Spleen (tissue), 11 donors: ENCODE data around the gene VRK1. TPM values are rescaled to one million over a fixed set of nuclear protein-coding genes. Genes with fewer than 3 reads are reported as not detected.

ENCODE experiments used
- DNase-seq: peaks from one replicate; pipeline ENCODE4 v3.0.0-alpha.2; 2020
- H3K27ac ChIP-seq, 8 donors: fragments of 200-600 bp; sonication (generic) in 7 of 8; 1 replicate in 4 of 8; 2 replicates in 4 of 8; pipeline versions ENCODE4 v1.5.0 to v1.8.0; 2016 to 2021; ENCODE audit warnings: inconsistent platforms in 4 of 8, mild to moderate bottlenecking in 4 of 8, moderate library complexity in 1 of 8
- H3K27me3 ChIP-seq, 7 donors: fragments of 200-600 bp; sonication (generic) in 6 of 7; replicated peaks in 1 of 7; 1 replicate in 4 of 7; 2 replicates in 3 of 7; pipeline versions ENCODE4 v1.5.0 to v1.8.0; 2016 to 2021; ENCODE audit warnings: inconsistent platforms in 3 of 7, mild to moderate bottlenecking in 1 of 7
- H3K36me3 ChIP-seq, 6 donors: fragments of 200-600 bp; sonication (generic) in 5 of 6; 1 replicate in 4 of 6; 2 replicates in 2 of 6; pipeline versions ENCODE4 v1.5.0 to v1.8.0; 2016 to 2021; ENCODE audit warnings: inconsistent platforms in 2 of 6
- H3K4me1 ChIP-seq, 6 donors: fragments of 200-600 bp; sonication (generic) in 5 of 6; 1 replicate in 3 of 6; 2 replicates in 3 of 6; pipeline versions ENCODE4 v1.5.0 to v1.8.0; 2016 to 2021; ENCODE audit warnings: inconsistent platforms in 3 of 6
- H3K4me3 ChIP-seq, 8 donors: fragments of 200-600 bp; sonication (generic) in 7 of 8; 1 replicate in 4 of 8; 2 replicates in 4 of 8; pipeline versions ENCODE4 v1.5.0 to v1.8.0; 2016 to 2021; ENCODE audit warnings: inconsistent platforms in 4 of 8, mild to moderate bottlenecking in 4 of 8, moderate library complexity in 2 of 8
- H3K9me3 ChIP-seq, 8 donors: fragments of 200-600 bp; sonication (generic) in 7 of 8; 1 replicate in 4 of 8; 2 replicates in 4 of 8; pipeline versions ENCODE4 v1.5.0 to v1.8.0; 2016 to 2021; ENCODE audit warnings: inconsistent platforms in 4 of 8
- CTCF ChIP-seq, 11 experiments: fragments of 200-600 bp in 7 of 11; fragments of 450-650 bp in 4 of 11; sonication (generic) in 4 of 11; IDR thresholded peaks in 8 of 11; conservative IDR thresholded peaks in 3 of 11; 1 replicate in 7 of 11; 2 replicates in 4 of 11; pipeline versions ENCODE4 v1.4.0 to v1.8.0; 2016 to 2021; ENCODE audit warnings: antibody characterized with exemption in 11 of 11, inconsistent platforms in 4 of 11, mild to moderate bottlenecking in 1 of 11
- POLR2A ChIP-seq, 3 donors: fragments of 450-650 bp; IDR thresholded peaks; one replicate each; pipeline ENCODE4 v1.5.1; 2017; ENCODE audit warnings: antibody characterized with exemption in 3 of 3, mild to moderate bottlenecking in 1 of 3
- POLR2AphosphoS5 ChIP-seq, 3 donors: sonication (generic); formaldehyde crosslinking; IDR thresholded peaks; one replicate each; pipeline ENCODE4 v1.5.1; 2017; ENCODE audit warnings: antibody characterized with exemption in 3 of 3
- WGBS, 5 donors: extraction: QIAGEN DNeasy Blood & Tissue Kit in 3 of 5; methylation state at CpG; one replicate each; pipeline versions ENCODE4 v1.1.5 to v1.1.7; 2013 to 2018; 5-methylcytosine and 5-hydroxymethylcytosine counted together
- intact Hi-C: fragments of 100-400 bp; cut with DNase I; formaldehyde crosslinking; loops from one replicate; pipeline ENCODE4 v1.15.0; 2023; ENCODE audit warnings: low total_unique reads
- polyA plus RNA-seq, 3 donors: library from polyadenylated mRNA; stranded (reverse); fragments of 200-250 nt; gene quantifications; one replicate each; pipeline ENCODE4 v1.2.1, GENCODE V29; 2013
- total RNA-seq, 7 donors: library from RNA; depleted of rRNA in 3 of 7; stranded (reverse); fragments of >200 nt in 3 of 7; fragmentation: NEBNext Ultra II Directional in 4 of 7; extraction: Animal tissue kit (Norgen Biotek cat#: 25700) in 4 of 7; gene quantifications; one replicate each; pipeline versions ENCODE4 v1.1.0 to v1.2.1, GENCODE V29; 2016 to 2021
- donor health status: healthy with polysubstance abuse.
- donor health status: DM: no; HTN: no; CAD: no; lungs with moderate emphysema.
- donor health status: DM: no; HTN: no; CAD: no.
- donor health status: Bipolar disorder and iron deficiency.
- donor health status: healthy.
- donor health status: DM: no; HTN: no; CAD: no.
- donor health status: DM: yes; HTN: yes; CAD: no.

VRK1 gene
- total and polyA plus RNA-seq, 10 donors = 16.1 to 48.5 (median 29.4) TPM

DNA sequence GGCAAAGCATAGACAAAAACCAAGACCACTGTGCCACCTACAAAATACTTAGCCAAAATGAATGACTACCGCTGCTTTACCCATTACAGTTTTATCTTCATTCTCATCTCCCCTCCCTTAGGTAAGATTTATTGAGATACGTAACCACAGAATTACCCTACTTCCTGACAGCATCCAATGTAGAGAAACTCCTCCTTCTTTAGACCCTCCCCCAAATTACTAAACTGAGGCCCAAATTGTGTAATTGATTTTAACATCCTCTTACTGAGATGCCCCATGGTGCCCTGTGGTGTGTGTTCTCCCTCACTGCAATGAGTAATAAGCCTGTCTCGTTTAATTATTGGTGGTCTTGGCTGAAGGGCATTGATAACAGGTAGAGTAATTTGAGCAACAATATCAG, 19.1 kb downstream of the VRK1 start:
- Histone ChIP-seq H3K27ac (peak overlapping the region in 2 of 8 donors; percentile 40 to 59), H3K9me3 (no peaks in the 10 kb centered on the region), H3K4me3 (no peak overlapping the region), H3K36me3 (no peaks in the 10 kb centered on the region), H3K27me3 (no peaks in the 10 kb centered on the region), H3K4me1 (peaks cover 0 to 47% (median 0%) of the 10 kb centered on the region in 6 donors)
- TF ChIP-seq CTCF (IDR thresholded peaks at IDR 0.05 in 8 of 11, conservative IDR thresholded peaks at IDR 0.05 in 3 of 11) = no peak
- TF ChIP-seq POLR2A (IDR thresholded peaks at IDR 0.05) = no peak
- no peak for TF ChIP-seq POLR2AphosphoS5 (IDR thresholded peaks at IDR 0.05)
- 57 to 86% (median 75%) methylated on average over 3 of the region's 3 CpGs for WGBS, 5 donors
- intact Hi-C loops = no loop called here
- no peak for DNase-seq

DNA sequence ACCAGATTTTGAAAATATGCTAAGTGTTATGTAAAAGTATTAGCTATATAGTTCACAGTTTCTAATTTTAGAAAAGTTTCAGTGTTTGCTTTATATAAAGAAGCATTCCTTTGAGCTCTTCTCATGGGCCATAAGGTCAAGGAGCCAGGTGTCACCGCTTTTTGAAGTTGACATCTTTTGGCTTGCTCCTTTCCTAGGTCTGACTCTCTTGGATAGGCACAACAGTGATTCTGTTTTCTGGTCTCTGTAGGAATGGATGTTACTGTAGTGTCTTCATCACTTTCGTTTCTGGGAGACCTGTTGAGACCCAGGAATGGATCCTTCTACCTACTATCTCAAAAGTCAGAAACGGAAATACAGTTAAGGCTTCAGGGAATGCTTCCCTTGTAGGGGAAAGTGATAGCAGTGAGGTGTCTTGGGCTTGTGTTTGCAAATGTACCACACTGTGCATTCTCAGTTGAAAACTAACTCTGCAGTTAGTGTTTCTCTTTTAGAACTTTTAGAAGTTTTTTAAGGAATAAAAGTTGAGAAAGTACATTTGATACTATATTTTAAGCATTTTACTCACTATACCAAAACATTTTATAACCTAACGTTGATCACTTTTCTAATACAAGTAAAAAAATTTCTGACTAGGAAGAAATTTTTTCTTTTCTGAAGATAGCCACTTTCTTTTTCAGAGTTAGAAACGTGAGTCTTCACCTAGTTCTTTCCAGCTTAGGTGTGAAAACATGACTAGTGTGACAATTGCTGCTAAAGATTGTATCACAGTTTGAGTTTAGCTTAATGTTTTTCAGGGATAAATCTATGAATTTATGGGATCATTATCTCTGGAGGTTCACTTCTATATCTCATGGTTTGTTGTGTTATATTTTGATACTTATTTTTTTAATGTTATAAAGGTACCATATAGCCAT, 20.8 kb downstream of the VRK1 start:
- Histone ChIP-seq H3K27me3 (no peaks in the 10 kb centered on the region), H3K4me3 (no peak overlapping the region), H3K4me1 (peaks cover 0 to 37% (median 0%) of the 10 kb centered on the region in 6 donors), H3K36me3 (no peaks in the 10 kb centered on the region), H3K9me3 (no peaks in the 10 kb centered on the region), H3K27ac (no peak overlapping the region)
- TF ChIP-seq POLR2AphosphoS5 (IDR thresholded peaks at IDR 0.05) (no peak), CTCF (IDR thresholded peaks at IDR 0.05 in 8 of 11, conservative IDR thresholded peaks at IDR 0.05 in 3 of 11) (no peak), POLR2A (IDR thresholded peaks at IDR 0.05) (no peak)
- 72 to 84% (median 81%) methylated on average over 5 of the region's 5 CpGs for WGBS, 5 donors
- intact Hi-C loops = no loop called here
- no peak for DNase-seq

DNA sequence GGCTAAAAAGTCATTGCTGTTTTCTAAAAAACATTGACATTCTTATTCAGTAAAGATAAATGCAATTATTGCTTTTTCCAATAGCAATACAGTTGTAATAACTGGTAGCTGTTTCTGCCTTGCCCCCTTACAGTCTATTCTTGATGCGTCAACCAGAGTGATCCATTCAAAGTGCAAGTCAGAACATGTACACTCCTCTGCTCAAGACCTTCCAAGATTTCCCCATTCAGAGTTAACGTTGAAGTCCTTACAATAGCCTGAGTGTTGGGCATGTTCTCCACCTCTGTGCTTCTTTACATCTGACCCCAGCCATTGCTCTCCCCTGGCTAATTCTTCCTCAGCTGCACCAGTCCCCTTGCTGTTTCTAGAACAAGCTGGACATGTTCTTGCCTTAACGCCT, 24.3 kb downstream of the VRK1 start:
- no peak overlapping the region for H3K4me3 ChIP-seq
- WGBS, 5 donors = 80 to 90% (median 85%) methylated on average over 3 of the region's 3 CpGs
- no peaks in the 10 kb centered on the region for H3K27me3 ChIP-seq
- no peak for DNase-seq
- H3K9me3 ChIP-seq = no peaks in the 10 kb centered on the region
- H3K4me1 ChIP-seq = peaks cover 0 to 34% (median 2%) of the 10 kb centered on the region in 6 donors
- H3K36me3 ChIP-seq = no peaks in the 10 kb centered on the region
- H3K27ac ChIP-seq = no peak overlapping the region
- no peak for TF ChIP-seq POLR2A (IDR thresholded peaks at IDR 0.05)
- TF ChIP-seq CTCF (IDR thresholded peaks at IDR 0.05 in 8 of 11, conservative IDR thresholded peaks at IDR 0.05 in 3 of 11) = no peak
- TF ChIP-seq POLR2AphosphoS5 (IDR thresholded peaks at IDR 0.05) = no peak
- intact Hi-C loops = no loop called here

- H3K27me3 ChIP-seq = no peaks in the 10 kb centered on the region
- H3K36me3 ChIP-seq = no peaks in the 10 kb centered on the region
- TF ChIP-seq POLR2A (IDR thresholded peaks at IDR 0.05) = no peak
- no peak for TF ChIP-seq POLR2AphosphoS5 (IDR thresholded peaks at IDR 0.05)
- TF ChIP-seq CTCF (IDR thresholded peaks at IDR 0.05 in 8 of 11, conservative IDR thresholded peaks at IDR 0.05 in 3 of 11) = no peak
- H3K4me3 ChIP-seq = no peak overlapping the region
- peaks cover 0 to 4% (median under 1%) of the 10 kb centered on the region in 8 donors for H3K9me3 ChIP-seq
- intact Hi-C loops = no loop called here
- DNase-seq = no peak
- WGBS, 5 donors = 94 to 100% (median 98%) methylated on average over 2 of the region's 2 CpGs
- H3K27ac ChIP-seq = no peak overlapping the region
- peaks cover 0 to 29% (median 10%) of the 10 kb centered on the region in 6 donors for H3K4me1 ChIP-seq
These were observed 26.5 kb downstream of the VRK1 start for GRCh38 chr14:96823652-96824051.
